ENCODE results near the gene PEPD.
A peak's percentile ranks its signal among the peaks of the same experiment; 100 is the strongest.

PEPD gene

DNA sequence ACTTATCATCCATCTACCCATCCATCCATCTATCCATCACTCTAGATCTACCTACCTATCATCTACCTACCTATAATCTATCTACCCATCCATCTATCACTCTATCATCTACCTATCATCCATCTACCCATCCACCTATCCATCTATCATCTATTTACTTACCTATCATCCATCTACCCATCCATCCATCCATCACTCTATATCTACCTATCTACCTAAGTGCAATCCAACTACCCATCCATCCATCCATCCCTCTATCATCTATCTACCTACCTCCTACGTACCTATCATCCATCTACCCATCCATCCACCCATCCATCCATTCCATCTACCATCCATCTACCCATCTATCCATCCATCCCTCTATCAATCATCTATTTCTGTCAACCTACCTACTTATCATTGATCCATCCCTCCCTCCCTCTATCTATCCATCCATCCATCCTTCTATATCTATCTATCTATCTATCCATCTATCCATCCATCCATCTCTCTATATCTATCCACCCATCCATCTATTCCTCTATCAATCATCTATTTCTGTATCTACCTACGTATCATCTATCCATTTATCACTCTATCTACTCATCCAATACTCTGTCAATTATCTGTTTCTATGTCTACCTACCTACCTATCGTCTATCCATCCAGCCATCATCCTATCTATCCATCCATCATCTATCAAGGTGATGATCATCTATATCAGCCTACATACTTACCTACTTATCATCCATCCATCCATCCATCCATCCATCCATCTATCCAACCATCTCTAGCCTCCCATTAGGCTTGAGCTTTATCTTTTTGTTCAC lies 99.0 kb downstream of the PEPD start:
- no peak for DNase-seq (ENCODE audit: low read depth in 2 of 2)

DNA sequence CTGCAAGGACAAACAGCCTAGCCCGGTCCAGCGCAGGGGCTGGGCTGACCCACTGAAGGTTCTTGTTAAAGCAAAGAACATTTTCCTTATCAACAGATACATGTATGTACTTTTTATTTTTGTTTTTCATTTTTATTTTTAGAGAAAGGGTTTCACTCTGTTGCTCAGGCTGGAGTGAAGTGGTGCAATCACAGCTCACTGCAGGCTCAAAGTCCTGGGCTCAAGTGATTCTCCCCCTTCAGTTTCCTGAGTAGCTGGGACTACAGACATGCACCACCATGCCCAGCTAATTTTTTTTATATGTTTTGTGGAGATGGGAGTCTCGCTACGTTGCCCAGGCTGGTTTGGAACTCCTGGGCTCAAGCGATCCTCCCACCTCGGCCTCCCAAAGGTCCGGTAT lies 100.2 kb downstream of the PEPD start:
- DNase-seq (ENCODE audit: low read depth in 2 of 2) = no peak

DNA sequence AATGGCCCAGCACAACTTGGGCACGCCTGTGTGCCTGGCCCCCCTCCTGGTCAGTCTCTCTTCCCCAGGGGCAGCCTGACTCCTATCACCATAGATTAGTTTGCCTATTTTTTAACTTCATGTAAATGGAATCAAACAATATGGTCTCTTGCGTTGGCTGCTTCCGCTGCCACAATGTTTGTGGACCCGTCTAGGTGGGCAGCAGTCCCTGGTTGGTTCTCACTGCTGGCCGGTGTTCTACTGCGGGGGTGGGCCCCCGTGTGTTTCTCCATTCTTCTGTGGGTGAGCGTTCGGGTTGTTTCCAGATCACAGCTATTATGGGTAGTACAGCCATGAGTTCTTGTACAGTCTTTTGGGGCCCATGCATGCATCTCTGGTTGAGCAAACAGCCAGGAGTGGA lies 100.8 kb downstream of the PEPD start:
- DNase-seq (ENCODE audit: low read depth in 2 of 2) = no peak

DNA sequence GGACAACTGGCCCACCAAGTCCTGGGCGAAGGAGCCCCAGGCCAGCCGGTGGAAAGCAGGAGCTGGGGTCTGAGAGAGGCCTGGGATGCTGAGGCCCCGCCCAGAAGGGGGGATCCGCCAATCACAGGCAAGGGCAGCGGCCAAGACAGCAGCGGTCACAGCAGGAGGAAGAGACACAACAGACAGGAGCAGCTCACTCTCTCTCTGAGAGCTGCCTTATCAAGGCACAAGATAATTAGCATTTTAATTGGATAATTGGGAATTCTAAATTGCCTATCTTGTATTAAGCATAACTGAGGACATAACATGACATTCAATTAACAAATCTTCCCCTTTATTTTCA lies 101.8 kb downstream of the PEPD start:
- DNase-seq (ENCODE audit: low read depth in 2 of 2) = no peak

DNA sequence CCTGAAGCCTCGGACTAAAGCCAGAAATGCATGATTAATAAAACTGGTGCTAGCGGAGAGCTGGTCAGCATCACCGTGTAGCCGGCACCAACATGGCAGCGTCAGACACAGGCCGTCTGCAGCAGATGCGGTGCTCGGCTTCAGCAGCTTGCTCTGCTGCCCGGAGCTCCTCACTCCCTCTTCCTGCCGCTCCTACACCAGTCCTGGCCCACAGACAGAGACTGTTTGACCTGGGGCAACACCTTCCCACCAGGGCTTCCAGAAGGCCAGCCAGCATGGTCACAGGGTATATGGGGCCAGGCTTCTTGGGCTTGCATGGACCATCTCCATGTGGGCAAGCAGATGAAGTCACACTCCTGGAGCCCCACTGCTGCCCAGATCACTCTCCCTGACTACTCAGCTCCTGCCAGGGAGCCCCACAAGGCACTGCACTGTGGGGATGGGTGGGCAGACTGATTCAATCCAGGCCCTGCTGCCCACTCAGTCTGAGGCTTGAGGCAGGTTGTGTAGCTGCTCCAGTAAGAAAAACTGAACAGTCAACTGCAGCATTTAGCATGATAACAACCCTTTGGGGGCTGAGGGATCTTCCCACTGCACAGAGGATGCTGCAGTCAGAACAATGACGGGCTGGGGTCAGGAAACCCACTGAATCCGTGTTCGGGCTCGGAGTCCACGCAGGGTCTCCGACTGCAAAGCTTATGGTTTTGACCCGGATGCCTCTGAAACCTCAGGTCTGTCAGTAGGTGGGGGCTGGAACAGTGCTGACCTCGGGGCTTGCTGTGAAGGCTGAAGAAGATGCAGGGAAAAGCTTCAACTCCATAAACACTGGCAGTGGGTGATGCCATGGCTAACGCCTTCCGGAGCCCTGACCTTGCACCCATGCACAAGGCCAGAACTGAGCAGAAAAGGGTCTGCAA lies 102.5 kb downstream of the PEPD start:
- DNase-seq (ENCODE audit: low read depth in 2 of 2) = no peak

DNA sequence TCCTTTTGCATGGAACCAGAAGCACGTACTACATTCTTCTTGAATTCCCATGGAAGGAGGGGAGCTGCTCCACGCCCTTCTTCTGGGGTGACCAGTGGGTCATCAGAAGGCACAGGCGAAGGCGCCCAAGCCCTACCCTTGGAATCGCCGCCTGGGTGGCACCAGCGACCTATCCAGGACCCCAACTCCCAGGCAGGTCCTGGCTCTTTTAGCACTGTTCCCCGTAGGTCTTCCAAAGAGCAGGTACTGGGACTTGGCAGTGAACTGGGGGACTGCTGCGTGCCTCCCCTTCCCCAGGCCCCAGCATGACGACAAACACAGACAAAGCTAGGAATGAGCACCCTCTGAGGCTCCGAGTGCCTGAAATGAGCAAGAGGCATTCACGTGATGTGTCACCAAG lies 103.1 kb downstream of the PEPD start:
- DNase-seq (ENCODE audit: low read depth in 2 of 2) = no peak

DNA sequence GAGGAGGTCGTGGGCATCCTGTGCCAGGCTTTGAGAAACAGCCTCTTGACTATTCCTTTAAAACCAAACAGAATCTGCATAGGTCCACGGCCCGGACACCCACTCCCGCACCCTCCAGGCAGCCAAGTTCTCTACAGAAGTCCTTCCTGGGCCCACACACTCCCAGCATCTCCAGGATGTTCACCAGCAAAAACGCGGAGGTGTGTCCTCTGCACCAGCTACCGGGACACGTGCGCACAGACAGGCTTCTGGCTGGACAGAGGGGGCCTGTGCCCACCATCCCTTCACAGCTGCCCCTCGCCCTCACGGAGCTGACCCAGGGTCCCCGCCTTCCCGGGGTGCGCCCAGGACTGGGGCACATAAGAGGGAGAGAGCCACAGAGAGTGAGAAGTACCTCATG lies 103.8 kb downstream of the PEPD start:
- no peak for DNase-seq (ENCODE audit: low read depth in 2 of 2)

DNA sequence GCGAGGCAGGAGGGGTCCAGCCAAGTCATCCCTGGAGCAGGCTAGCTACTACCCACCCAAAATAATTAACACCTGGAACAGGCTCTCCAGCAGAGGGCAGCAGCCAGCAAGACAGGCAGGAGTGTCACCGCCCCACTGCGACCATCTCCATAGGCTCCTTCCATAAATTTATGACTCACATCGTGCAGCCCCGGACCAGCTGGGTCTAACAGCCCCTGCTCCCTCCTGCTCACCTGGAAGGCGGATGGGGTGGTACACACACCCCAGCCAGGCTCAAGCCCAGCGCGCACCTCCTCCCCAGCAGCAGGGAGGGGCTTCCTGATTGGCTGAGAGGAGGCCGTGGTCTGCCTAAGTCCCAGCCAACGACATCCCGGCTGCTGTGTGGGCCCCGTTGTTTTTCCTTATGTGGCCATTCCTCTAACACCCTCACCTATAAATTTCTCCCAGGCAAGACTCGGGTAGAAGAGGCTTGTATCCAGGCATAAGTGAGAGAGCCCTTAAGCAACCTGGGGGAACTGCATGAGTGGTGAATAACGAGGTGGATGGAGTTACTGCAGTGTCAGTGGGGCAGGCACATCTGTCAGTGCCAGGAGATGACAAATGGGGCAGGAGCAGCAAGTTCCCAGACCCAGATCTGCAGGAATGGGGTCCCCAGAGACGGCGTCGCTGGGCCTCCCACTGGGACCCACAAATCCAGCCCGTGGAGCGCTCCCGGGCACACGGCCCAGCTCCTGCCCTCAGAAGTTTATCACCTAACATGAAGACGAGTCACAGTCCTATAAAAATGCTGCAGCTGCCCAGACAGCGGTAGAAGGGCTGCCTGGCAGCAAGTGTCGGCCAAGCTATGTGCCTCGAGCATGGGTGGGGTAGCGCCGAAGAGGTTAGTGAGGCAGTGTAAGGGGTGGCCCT lies 105.0 kb downstream of the PEPD start:
- DNase-seq (ENCODE audit: low read depth in 2 of 2) = peak; percentile 45 to 57

DNA sequence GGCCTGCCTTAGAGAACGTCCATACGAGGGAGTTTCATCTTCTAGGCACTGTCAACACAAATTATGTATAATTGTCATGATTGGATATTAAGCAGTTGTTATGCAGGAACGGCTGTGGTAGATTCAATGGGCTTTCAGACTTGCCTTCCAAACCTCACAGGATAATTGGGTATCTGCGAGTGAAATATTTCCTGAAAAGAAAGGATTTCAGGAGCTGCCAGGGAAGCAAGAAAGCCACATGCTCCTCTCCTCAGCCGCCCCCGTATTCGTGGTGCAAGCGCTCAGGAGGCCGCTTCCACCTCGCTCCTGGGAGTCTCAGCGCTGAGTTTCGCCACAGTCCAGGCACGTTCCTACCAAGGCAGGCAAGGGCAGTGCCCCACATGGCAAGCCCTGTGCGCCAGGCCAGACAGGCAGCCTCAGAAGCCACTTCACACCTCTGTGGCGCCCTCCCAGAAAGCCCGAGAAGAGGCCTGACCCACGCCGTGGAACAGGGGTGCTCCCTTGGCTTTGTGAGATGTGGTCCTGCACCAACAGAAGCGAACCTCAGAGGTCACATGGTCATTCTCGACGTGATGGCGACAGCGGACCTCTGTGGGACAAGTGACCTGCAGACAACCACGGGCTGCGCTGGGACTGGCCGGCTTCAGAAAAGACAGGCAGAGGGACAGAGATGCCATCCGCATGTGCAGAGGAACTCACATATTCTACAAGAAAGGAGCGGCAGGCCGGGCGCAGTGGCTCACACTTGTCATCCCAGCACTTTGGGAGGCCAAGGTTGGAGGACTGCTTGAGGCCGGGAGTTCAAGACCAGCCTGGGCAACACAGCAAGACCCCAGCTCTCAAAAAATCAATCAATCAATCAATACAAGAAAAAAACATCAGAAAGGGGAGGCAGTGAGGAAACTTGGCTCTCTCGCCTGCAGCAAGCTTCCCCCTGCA lies 106.7 kb downstream of the PEPD start:
- no peak for DNase-seq (ENCODE audit: low read depth in 2 of 2)

DNA sequence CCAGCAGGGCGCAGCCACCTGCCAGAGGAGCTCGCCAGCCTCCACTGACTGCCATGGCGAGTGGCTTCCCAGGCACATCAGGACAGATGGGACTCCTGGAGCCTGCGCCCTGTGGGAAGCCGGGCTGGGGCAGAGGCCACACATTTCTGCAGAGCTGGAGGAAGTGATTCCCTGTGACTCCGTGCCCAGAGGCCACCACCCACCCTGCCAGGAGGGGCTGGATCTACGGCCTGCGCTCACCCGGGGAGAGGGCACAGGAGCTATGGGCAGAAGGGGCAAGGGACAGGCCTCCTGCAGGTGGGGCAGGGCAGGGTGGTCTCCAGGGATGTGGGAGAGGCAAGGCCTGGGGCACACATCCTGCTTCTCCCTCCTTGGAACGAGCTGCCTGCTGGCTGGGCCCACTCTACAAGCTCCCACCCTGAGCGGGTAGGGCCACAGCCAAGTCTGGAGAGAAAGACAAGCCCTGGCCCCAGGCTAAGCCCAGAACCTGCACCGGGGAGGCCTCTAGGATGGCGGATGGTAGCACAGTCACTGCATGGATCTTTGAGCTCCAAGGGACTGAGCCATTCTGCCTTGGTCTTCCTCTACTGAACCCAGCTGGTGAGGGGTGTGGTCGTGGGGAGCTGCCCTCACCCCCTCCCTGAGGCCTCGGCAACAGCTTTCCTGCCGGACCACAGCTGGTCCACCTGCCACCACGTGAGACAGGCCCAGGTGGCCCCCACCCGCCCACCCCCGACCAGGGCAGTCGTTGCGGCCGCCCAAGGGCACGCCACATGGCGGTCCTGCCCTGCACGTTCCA lies 107.5 kb downstream of the PEPD start:
- DNase-seq (ENCODE audit: low read depth in 2 of 2) = no peak

DNA sequence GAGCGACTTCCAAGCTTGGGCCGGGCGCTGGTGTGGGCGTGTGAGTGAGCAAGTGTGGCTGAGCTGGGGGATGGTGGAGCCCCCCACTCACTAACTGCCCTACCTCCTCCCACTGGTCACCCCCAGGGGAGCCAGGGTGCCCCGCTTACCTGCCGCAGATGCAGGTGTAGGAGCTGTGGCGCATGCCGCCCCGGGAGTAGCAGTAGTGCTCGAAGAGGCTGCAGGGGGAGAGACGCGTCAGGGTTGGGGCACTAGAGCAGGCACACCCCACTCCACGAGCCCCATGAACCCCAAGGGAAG lies 108.2 kb downstream of the PEPD start:
- DNase-seq (ENCODE audit: low read depth in 2 of 2) = no peak

DNA sequence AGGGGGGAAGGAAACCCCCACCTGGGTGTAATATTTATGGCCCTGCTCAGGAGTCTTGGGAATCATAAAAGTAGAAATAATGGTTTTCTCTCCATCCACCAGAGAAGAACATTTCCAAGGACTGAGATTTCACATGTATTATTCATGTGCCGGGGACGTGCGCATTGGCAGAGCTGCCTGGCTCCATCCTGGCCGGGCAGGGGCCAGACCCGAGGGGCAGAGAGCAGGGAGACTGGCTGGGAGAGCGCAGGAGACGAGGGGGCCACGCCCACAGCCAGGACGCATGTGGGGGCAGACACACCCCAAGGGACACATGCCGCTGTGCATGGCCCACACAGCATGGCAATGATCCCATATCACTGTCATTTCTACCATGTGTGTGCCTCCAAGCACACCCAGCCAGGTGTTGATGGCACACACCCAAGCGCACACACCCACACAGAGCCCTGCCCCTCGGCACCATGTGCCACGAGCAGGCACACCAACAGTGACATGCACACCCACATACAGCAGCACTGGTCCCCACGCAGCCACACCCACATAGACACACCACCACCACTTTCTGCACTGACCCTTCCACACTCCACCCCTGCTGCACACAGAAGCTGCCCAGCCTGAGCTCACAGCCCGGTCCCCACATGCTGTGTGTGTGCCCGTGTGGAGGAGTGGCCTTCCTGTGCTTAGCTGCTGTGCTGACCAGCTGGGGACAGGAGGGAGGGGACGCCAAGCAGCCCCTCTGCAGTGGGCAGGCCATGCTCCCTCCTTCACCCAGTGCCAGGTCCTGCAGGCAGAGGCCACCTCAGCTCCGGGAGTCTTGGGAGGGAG lies 108.8 kb downstream of the PEPD start:
- no peak for DNase-seq (ENCODE audit: low read depth in 2 of 2)

DNA sequence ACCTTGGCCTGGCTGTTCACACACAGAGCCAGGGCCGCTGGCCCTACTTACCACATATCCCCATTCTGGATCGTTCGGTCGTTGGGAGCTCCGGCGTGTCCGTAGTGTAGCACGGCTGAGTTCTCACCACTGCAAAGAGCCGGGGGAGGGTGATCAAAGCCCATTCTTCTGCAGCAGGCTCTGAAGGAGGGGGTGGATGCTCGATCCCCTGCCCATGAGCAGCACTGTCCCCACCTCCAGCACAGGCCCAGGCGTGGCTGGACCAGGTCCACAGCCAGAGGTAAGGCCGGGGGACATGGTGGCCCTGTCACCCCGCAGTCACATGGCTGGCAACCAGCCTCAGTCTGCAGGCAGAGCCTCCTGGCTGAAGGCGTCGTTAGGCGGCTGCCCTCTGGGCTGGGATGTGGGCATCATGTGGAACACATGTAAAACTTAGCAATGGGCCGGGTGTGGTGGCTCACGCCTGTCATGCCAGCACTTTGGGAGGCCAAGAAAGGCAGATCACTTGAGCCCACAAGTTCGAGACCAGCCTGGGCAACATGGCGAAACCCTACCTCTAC lies 109.9 kb downstream of the PEPD start:
- DNase-seq (ENCODE audit: low read depth in 2 of 2) = no peak

DNA sequence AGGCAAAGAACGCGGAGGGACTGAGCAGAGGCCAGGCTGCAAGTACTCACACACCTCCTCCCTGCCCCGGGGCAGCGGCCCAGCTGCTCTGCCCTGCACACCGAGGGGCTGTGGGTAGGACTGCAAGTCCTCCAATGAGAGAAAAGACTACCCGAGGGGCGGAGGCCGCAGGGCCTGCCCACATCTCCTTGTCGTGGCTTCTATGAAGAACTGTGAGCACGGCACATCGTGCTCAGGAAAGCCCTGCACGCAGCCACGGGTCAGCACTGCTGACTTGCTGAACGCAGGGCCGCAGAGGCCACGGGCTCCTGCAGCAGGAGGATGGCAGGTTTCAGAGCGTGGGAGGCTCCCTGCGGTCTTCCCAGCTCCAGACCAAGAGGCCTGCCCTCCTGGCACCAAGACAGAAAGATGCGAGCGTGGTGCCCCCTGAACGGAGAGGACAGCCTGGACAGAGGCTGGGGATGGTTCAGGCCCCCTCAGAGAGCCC lies 110.6 kb downstream of the PEPD start:
- DNase-seq (ENCODE audit: low read depth in 2 of 2) = no peak

DNA sequence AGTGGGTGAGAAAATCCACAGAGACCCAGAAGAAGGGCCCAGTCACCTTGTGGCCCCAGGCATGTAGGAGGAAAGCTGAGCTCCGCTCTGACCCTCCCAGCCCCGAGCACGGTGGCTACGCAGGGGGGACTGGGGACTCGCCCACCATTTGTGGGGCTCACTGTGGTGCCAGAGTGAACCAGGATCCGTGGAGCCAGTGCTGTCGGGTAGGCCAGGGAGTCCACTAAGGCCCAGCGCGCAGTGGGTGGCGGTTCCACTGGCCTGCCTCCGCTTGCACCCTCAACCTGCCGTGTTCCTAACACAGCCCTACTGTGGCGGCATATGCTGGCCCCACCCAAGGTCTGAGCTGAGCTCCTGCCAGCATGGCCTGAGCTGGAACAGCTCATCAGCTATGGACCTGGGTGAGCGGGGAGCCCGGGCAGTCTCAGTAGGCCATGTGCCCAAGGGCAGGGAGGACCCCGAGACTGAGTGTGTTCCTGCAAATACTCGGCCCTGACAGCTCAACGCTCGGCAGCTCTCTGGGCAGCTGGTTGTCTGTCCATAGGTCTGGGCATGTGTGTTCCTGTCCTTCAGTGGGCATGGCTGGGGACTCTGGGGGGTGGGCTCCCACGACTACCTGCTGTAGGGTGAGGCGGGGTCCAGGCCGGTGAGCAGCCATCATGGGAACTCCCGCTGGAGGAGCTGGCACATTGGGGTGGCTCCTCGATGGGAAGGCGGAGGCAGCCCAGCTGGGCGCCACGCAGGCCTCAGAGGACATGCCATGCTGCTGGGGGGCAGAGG lies 111.5 kb downstream of the PEPD start:
- no peak for DNase-seq (ENCODE audit: low read depth in 2 of 2)

DNA sequence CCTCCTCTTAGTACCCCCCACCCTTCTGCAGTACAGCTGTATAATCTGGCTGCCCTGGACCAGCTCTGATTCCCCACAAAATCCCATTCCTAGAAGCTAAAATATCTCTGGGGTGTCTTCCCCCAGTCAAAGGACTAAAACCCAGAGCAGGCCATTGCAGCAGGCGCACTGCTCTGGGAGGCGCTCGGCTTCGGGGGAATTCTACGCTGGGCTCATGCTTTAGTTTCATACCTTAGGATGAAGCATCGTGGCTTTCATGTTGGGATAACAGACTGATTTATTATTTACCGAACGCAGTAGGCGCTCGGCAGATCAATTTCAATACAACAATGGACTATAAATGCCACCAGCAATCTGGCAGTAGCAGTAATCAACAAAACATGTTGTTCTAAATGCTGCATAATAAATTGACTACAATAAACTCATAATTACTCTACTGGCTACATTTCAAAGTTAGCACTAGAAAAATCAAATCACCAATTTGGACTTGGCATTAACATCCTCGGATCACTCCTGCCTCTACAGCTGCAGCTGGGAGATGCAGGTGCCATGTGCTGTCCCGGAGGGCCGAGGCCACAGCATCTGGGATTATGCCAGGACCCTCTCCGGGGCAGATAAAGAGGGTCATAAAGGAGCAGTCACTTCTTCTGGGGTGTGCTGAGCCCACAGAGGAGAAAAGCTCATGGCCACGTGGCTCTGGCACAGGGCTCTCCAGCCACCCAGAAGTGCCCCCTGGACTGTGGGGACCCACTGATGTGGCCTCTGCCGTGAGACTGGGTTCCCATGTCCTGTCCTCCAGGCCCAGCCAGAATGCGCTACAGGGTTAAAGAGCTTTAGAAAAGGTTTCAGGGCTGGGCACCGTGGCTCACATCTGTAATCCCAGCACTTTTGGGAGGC lies 112.8 kb downstream of the PEPD start:
- DNase-seq (ENCODE audit: low read depth in 2 of 2) = no peak

DNA sequence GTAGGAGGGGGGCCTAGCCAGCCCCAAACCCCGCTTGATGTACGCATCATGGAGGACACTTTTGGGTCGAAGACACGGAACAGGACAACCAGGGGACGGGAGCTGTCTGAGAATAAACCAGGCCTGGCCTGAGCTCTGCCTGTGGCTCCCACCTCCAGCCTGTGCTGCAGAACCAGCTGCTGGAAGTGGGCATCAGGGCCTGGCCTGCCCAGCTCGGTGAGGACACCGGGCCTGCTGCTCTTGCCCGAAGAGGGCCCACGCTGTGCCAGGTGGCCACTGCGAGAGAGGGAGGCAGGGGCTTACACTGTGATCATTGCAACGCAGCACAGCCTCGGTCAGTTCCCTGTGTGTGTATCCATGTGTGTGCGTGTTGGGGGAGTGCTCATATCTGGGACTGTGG lies 113.5 kb downstream of the PEPD start:
- DNase-seq (ENCODE audit: low read depth in 2 of 2) = no peak

Measured in stimulated activated CD4-positive, alpha-beta T cell treated with anti-CD3 and anti-CD28 coated beads, Interleukin-15, amount 100 ng/mL, for 48 hours (primary cell).